ENCODE results near the gene GRK5. TPM values are rescaled to one million over a fixed set of nuclear protein-coding genes. Genes with fewer than 3 reads are reported as not detected.
"Not testable (repeated sequence)": the region's sequence is repeated elsewhere in the genome, so short reads cannot be mapped to it uniquely, and the experiment has no call there.

GRK5 gene
- total RNA-seq, 6 experiments from 2014 or later = 9.7 to 16.8 (median 15.9) TPM

GRCh38 chr10:119431773-119432135 is 224.4 kb downstream of the GRK5 start:
- H3K9me3 Mint-ChIP-seq = peaks cover 7% of the 10 kb centered on the region
- H3K27me3 Mint-ChIP-seq (ENCODE audit: insufficient read depth) = no peaks in the 10 kb centered on the region; the same call in 1 of the 2 replicates
- H3K4me1 Mint-ChIP-seq (ENCODE audit: low read depth) = no peaks in the 10 kb centered on the region
- TF ChIP-seq CTCF (IDR thresholded peaks at IDR 0.05) = no peak
- no peak overlapping the region for H3K4me3 Mint-ChIP-seq
- peaks cover 33% of the 10 kb centered on the region for H3K36me3 Mint-ChIP-seq (ENCODE audit: low read depth)
- DNase-seq = no peak
- H3K27ac Mint-ChIP-seq = no peak overlapping the region

- H3K27me3 Mint-ChIP-seq (ENCODE audit: insufficient read depth); H3K27ac Mint-ChIP-seq; H3K4me1 Mint-ChIP-seq (ENCODE audit: low read depth); DNase-seq; H3K4me3 Mint-ChIP-seq; H3K9me3 Mint-ChIP-seq: not testable (repeated sequence)
- H3K36me3 Mint-ChIP-seq (ENCODE audit: low read depth) = peaks cover 33% of the 10 kb centered on the region
Observed at GRCh38 chr10:119434942-119435341, 227.6 kb downstream of the GRK5 start.

- Mint-ChIP-seq H3K9me3 (peaks cover 7% of the 10 kb centered on the region), H3K36me3 (ENCODE audit: low read depth) (peaks cover 22% of the 10 kb centered on the region), H3K27ac (no peak overlapping the region), H3K4me1 (ENCODE audit: low read depth) (peaks cover 15% of the 10 kb centered on the region), H3K4me3 (no peak overlapping the region), H3K27me3 (ENCODE audit: insufficient read depth) (peaks cover 3% of the 10 kb centered on the region)
- DNase-seq = no peak
- TF ChIP-seq CTCF (IDR thresholded peaks at IDR 0.05) = no peak
Observed at GRCh38 chr10:119438717-119439116, 231.3 kb downstream of the GRK5 start.

- Mint-ChIP-seq H3K4me1 (ENCODE audit: low read depth) (peaks cover 15% of the 10 kb centered on the region), H3K27ac (no peak overlapping the region), H3K36me3 (ENCODE audit: low read depth) (peaks cover 10% of the 10 kb centered on the region), H3K27me3 (ENCODE audit: insufficient read depth) (peaks cover 3% of the 10 kb centered on the region), H3K4me3 (no peak overlapping the region), H3K9me3 (peaks cover 7% of the 10 kb centered on the region)
- no peak for DNase-seq
- TF ChIP-seq CTCF (IDR thresholded peaks at IDR 0.05) = no peak
Observed at GRCh38 chr10:119439922-119440321, 232.6 kb downstream of the GRK5 start.

GRCh38 chr10:119441151-119441821 is 233.9 kb downstream of the GRK5 start:
- TF ChIP-seq CTCF (IDR thresholded peaks at IDR 0.05) = no peak
- Mint-ChIP-seq H3K36me3 (ENCODE audit: low read depth) (no peaks in the 10 kb centered on the region), H3K4me1 (ENCODE audit: low read depth) (peaks cover 15% of the 10 kb centered on the region), H3K9me3 (no peaks in the 10 kb centered on the region), H3K4me3 (peak overlapping the region; percentile 15; the same call in 1 of the 2 replicates), H3K27ac (peak overlapping the region; percentile 82), H3K27me3 (ENCODE audit: insufficient read depth) (peaks cover 6% of the 10 kb centered on the region; the same call in 1 of the 2 replicates)
- peak; percentile 74 for DNase-seq

- Mint-ChIP-seq H3K27me3 (ENCODE audit: insufficient read depth) (peaks cover 6% of the 10 kb centered on the region; the same call in 1 of the 2 replicates), H3K27ac (peak overlapping the region; percentile 82; the same call in 1 of the 2 replicates)
- no peak for TF ChIP-seq CTCF (IDR thresholded peaks at IDR 0.05)
Observed at GRCh38 chr10:119441921-119442757, 234.8 kb downstream of the GRK5 start.

More at GRCh38 chr10:119441921-119442757, 234.8 kb downstream of the GRK5 start:
- no peak overlapping the region for H3K4me3 Mint-ChIP-seq
- H3K36me3 Mint-ChIP-seq (ENCODE audit: low read depth) = no peaks in the 10 kb centered on the region
- H3K9me3 Mint-ChIP-seq = no peaks in the 10 kb centered on the region
- peaks cover 15% of the 10 kb centered on the region for H3K4me1 Mint-ChIP-seq (ENCODE audit: low read depth)
- DNase-seq = no peak
